Erythroblast (primary cell): ENCODE measurements around the gene ARFGAP3.

Experiments
- GATA1 ChIP-seq: IDR thresholded peaks from 2 replicates; pipeline ENCODE4 v1.6.1; 2011; ENCODE audit warnings: low read depth, mild to moderate bottlenecking, control low read depth, low read length, moderate library complexity
- POLR2A ChIP-seq: IDR thresholded peaks from 2 replicates; pipeline ENCODE4 v1.6.1; 2011; ENCODE audit warnings: mild to moderate bottlenecking, low read length

- TF ChIP-seq POLR2A (no peak), GATA1 (no peak)
These were observed 23.7 kb upstream of the ARFGAP3 start for GRCh38 chr22:42880815-42881214.
